VCaP (cell line): ENCODE data around the gene WBP1.

ENCODE experiments used
- H3K27ac ChIP-seq: fragments of 450-650 bp; 2 replicates; pipeline ENCODE4 v1.5.1; 2017
- TF ChIP-seq, protein P1 (sequence below): fragments of 450-650 bp; conservative IDR thresholded peaks from 2 replicates; pipeline ENCODE4 v1.5.1; 2017; ENCODE audit warnings: mild to moderate bottlenecking, moderate library complexity

The WBP1 gene

GRCh38 chr2:74486141-74486540, 27.9 kb downstream of the WBP1 start:
- TF ChIP-seq, protein P1, sequence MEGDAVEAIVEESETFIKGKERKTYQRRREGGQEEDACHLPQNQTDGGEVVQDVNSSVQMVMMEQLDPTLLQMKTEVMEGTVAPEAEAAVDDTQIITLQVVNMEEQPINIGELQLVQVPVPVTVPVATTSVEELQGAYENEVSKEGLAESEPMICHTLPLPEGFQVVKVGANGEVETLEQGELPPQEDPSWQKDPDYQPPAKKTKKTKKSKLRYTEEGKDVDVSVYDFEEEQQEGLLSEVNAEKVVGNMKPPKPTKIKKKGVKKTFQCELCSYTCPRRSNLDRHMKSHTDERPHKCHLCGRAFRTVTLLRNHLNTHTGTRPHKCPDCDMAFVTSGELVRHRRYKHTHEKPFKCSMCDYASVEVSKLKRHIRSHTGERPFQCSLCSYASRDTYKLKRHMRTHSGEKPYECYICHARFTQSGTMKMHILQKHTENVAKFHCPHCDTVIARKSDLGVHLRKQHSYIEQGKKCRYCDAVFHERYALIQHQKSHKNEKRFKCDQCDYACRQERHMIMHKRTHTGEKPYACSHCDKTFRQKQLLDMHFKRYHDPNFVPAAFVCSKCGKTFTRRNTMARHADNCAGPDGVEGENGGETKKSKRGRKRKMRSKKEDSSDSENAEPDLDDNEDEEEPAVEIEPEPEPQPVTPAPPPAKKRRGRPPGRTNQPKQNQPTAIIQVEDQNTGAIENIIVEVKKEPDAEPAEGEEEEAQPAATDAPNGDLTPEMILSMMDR, result no peak
- no peak overlapping the region for H3K27ac ChIP-seq

- TF ChIP-seq, protein P1, result no peak
- H3K27ac ChIP-seq, result no peak overlapping the region
Observed at GRCh38 chr2:74488643-74489481, 30.6 kb downstream of the WBP1 start.

DNA sequence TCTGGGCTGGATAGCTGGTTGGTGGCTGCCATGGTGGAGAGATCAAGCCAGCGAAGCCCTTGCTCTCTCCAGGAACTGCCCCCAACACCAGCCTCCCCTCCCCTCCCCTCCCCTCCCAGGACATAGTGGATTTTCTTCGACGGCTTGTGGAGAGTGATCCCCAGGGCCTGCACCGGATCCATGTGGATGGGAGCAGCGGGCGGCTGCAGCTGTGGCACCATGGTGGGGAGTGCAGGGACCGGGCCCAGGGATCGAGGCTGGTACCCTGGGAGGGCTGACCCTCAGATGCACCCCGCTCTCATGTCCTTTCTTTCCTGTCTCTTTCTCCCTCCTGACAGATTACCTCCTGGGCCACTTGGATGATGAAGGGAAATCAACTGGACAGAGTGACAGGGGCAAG, 31.7 kb downstream of the WBP1 start:
- no peak overlapping the region for H3K27ac ChIP-seq

GRCh38 chr2:74491648-74492544, 33.7 kb downstream of the WBP1 start:
- TF ChIP-seq, protein P1, result no peak

More for the DNA sequence above, 31.7 kb downstream of the WBP1 start:
- TF ChIP-seq, protein P1, result no peak

DNA sequence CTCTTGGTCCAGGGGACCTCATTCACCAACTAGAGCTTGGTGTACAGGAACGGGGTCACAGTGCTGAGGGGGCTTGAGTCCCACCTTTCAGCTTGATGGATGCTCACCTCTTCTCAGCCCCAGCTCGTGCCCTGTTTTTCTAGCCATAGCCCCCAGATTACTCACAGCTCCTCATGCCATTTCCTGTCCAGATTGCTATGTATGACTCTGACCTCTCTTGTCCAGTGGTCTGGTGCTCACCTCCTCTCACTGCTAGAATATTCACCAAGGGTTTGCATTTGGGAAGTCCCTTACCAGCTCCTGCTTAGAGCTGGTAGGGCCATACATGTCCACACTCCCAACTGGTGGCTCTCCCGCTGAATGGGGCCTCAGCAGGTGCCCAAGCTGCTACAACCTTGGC, 35.3 kb downstream of the WBP1 start:
- TF ChIP-seq, protein P1, result no peak
- no peak overlapping the region for H3K27ac ChIP-seq

More at GRCh38 chr2:74491648-74492544, 33.7 kb downstream of the WBP1 start:
- no peak overlapping the region for H3K27ac ChIP-seq

- no peak overlapping the region for H3K27ac ChIP-seq
- TF ChIP-seq, protein P1, result no peak
Observed at GRCh38 chr2:74495440-74495839, 37.2 kb downstream of the WBP1 start.
